Left ventricle myocardium inferior (tissue), 1 donor: ENCODE measurements around the gene ZIC4. TPM values are rescaled to one million over a fixed set of nuclear protein-coding genes. Genes with fewer than 3 reads are reported as not detected.

Experiments
- DNase-seq: peaks from one replicate; pipeline ENCODE4 v3.0.0-alpha.2; 2020
- H3K27ac ChIP-seq: fragments of 200-600 bp; replicated peaks from 2 replicates; pipeline ENCODE4 v1.8.0; 2021
- H3K27me3 ChIP-seq: fragments of 200-600 bp; 2 replicates; pipeline ENCODE4 v1.8.0; 2021; ENCODE audit warnings: low read depth
- H3K36me3 ChIP-seq: fragments of 200-600 bp; 2 replicates; pipeline ENCODE4 v1.8.0; 2021
- H3K4me1 ChIP-seq: fragments of 200-600 bp; 2 replicates; pipeline ENCODE4 v1.8.0; 2021
- H3K4me3 ChIP-seq: fragments of 200-600 bp; 2 replicates; pipeline ENCODE4 v1.8.0; 2021; ENCODE audit warnings: mild to moderate bottlenecking, moderate library complexity
- H3K9me3 ChIP-seq: fragments of 200-600 bp; replicated peaks from 2 replicates; pipeline ENCODE4 v1.8.0; 2021
- CTCF ChIP-seq: fragments of 200-600 bp; IDR thresholded peaks from 2 replicates; pipeline ENCODE4 v1.8.0; 2021; ENCODE audit warnings: antibody characterized with exemption, mild to moderate bottlenecking, borderline replicate concordance
- intact Hi-C: fragments of 100-400 bp; cut with micrococcal nuclease; formaldehyde crosslinking; loops from one replicate; pipeline ENCODE4 v1.11.0; 2022
- total RNA-seq: library from RNA; stranded (reverse); fragmentation: NEBNext Ultra II Directional; extraction: Animal tissue kit (Norgen Biotek cat#: 25700); gene quantifications from one replicate; pipeline ENCODE4 v1.2.1, GENCODE V29; 2021
- donor health status: DM: no; HTN: yes; CAD: no; lungs with severe emphysema.

Gene ZIC4
- total RNA-seq, 1 donor from 2014 or later: not detected

GRCh38 chr3:147403511-147403910, 2.8 kb downstream of the ZIC4 start:
- Histone ChIP-seq H3K36me3 (no peaks in the 10 kb centered on the region), H3K9me3 (no peaks in the 10 kb centered on the region), H3K4me3 (no peak overlapping the region), H3K27me3 (peaks cover 100% of the 10 kb centered on the region), H3K27ac (no peak overlapping the region), H3K4me1 (peaks cover 11% of the 10 kb centered on the region)
- intact Hi-C loops: no loop called here
- TF ChIP-seq CTCF: no peak
- DNase-seq: no peak

GRCh38 chr3:147402159-147402558, 4.2 kb downstream of the ZIC4 start:
- TF ChIP-seq CTCF: no peak
- no peaks in the 10 kb centered on the region for H3K9me3 ChIP-seq
- H3K27me3 ChIP-seq: peaks cover 100% of the 10 kb centered on the region
- intact Hi-C loops: no loop called here
- H3K27ac ChIP-seq: no peak overlapping the region
- H3K36me3 ChIP-seq: no peaks in the 10 kb centered on the region
- DNase-seq: no peak
- H3K4me3 ChIP-seq: no peak overlapping the region
- H3K4me1 ChIP-seq: peaks cover 11% of the 10 kb centered on the region

- H3K27me3 ChIP-seq: peaks cover 100% of the 10 kb centered on the region
- intact Hi-C loops: no loop called here
- no peak overlapping the region for H3K4me3 ChIP-seq
- H3K4me1 ChIP-seq: peaks cover 14% of the 10 kb centered on the region
- H3K36me3 ChIP-seq: no peaks in the 10 kb centered on the region
- no peak for TF ChIP-seq CTCF
- H3K9me3 ChIP-seq: no peaks in the 10 kb centered on the region
- no peak overlapping the region for H3K27ac ChIP-seq
- no peak for DNase-seq
Measured at GRCh38 chr3:147401421-147401820, 4.9 kb downstream of the ZIC4 start.

- intact Hi-C loops: no loop called here
- TF ChIP-seq CTCF: no peak
- peaks cover 14% of the 10 kb centered on the region for H3K4me1 ChIP-seq
- DNase-seq: no peak
- H3K4me3 ChIP-seq: no peak overlapping the region
- no peaks in the 10 kb centered on the region for H3K9me3 ChIP-seq
- no peaks in the 10 kb centered on the region for H3K36me3 ChIP-seq
- H3K27ac ChIP-seq: no peak overlapping the region
- H3K27me3 ChIP-seq: peaks cover 100% of the 10 kb centered on the region
Measured at GRCh38 chr3:147400999-147401398, 5.3 kb downstream of the ZIC4 start.

GRCh38 chr3:147400111-147400510, 6.2 kb downstream of the ZIC4 start:
- Histone ChIP-seq H3K4me3 (no peak overlapping the region), H3K27ac (no peak overlapping the region), H3K4me1 (peaks cover 14% of the 10 kb centered on the region), H3K27me3 (peaks cover 100% of the 10 kb centered on the region), H3K9me3 (no peaks in the 10 kb centered on the region), H3K36me3 (no peaks in the 10 kb centered on the region)
- DNase-seq: no peak
- TF ChIP-seq CTCF: no peak
- intact Hi-C loops: no loop called here
